Osteocyte (in vitro differentiated cells): Measurements from ENCODE around the gene TMCO4. TPM values are rescaled to one million over a fixed set of nuclear protein-coding genes. Genes with fewer than 3 reads are reported as not detected.

Source experiments
- DNase-seq: peaks from one replicate; pipeline ENCODE4 v3.0.0; 2021; ENCODE audit warnings: mixed read lengths; ENCODE audit not compliant: unreplicated experiment; ENCODE audit errors: extremely low spot score
- H3K27ac Mint-ChIP-seq: one replicate; pipeline ENCODE4 v1.8.0; 2021; ENCODE audit warnings: mild to moderate bottlenecking, mixed read lengths; ENCODE audit not compliant: unreplicated experiment
- H3K27me3 Mint-ChIP-seq: one replicate; pipeline ENCODE4 v1.8.0; 2021; ENCODE audit warnings: mixed read lengths; ENCODE audit not compliant: unreplicated experiment
- H3K36me3 Mint-ChIP-seq: one replicate; pipeline ENCODE4 v1.8.0; 2021; ENCODE audit warnings: mixed read lengths; ENCODE audit not compliant: unreplicated experiment
- H3K4me1 Mint-ChIP-seq: one replicate; pipeline ENCODE4 v1.8.0; 2021; ENCODE audit warnings: mixed read lengths; ENCODE audit not compliant: unreplicated experiment
- H3K4me3 Mint-ChIP-seq: one replicate; pipeline ENCODE4 v1.8.0; 2021; ENCODE audit warnings: mild to moderate bottlenecking, moderate library complexity, mixed read lengths; ENCODE audit not compliant: unreplicated experiment
- H3K9me3 Mint-ChIP-seq: one replicate; pipeline ENCODE4 v1.8.0; 2021; ENCODE audit warnings: mixed read lengths; ENCODE audit not compliant: unreplicated experiment
- total RNA-seq: library from RNA; stranded (reverse); gene quantifications from 2 replicates; pipeline ENCODE4 v1.2.1, GENCODE V29; 2021
- TF ChIP-seq, protein P1 (sequence below): fragments of 200-600 bp; sonication (generic); IDR thresholded peaks from 2 replicates; pipeline ENCODE4 v1.5.0; 2021; ENCODE audit warnings: antibody characterized with exemption, mild to moderate bottlenecking, moderate library complexity

The TMCO4 gene
- total RNA-seq, 1 donor from 2014 or later = 12.1 TPM

DNA sequence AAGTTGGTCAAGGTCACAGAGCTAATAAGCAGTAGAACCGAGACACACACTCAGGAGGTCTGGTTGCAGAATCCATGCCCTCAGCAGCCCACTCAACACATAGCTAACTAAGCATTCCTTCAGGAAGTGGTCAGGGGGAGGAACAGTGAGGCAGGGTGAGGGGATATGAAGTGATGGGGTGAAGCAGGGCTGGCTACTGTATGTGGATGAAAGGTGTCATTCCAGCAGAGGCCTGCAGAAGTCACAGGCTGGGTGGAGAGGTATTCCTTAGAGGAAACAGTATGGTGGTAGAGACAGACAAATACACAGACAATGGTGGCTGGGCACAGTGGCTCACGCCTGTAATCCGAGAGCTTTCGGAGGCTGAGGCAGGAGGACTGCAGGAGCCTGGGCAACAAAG, 14.1 kb downstream of the TMCO4 start:
- Mint-ChIP-seq H3K27me3 (no peaks in the 10 kb centered on the region), H3K9me3 (no peaks in the 10 kb centered on the region), H3K4me1 (peaks cover 3% of the 10 kb centered on the region), H3K4me3 (no peak overlapping the region), H3K36me3 (peaks cover 9% of the 10 kb centered on the region), H3K27ac (no peak overlapping the region)
- no peak for DNase-seq
- TF ChIP-seq, protein P1, sequence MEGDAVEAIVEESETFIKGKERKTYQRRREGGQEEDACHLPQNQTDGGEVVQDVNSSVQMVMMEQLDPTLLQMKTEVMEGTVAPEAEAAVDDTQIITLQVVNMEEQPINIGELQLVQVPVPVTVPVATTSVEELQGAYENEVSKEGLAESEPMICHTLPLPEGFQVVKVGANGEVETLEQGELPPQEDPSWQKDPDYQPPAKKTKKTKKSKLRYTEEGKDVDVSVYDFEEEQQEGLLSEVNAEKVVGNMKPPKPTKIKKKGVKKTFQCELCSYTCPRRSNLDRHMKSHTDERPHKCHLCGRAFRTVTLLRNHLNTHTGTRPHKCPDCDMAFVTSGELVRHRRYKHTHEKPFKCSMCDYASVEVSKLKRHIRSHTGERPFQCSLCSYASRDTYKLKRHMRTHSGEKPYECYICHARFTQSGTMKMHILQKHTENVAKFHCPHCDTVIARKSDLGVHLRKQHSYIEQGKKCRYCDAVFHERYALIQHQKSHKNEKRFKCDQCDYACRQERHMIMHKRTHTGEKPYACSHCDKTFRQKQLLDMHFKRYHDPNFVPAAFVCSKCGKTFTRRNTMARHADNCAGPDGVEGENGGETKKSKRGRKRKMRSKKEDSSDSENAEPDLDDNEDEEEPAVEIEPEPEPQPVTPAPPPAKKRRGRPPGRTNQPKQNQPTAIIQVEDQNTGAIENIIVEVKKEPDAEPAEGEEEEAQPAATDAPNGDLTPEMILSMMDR = no peak

DNA sequence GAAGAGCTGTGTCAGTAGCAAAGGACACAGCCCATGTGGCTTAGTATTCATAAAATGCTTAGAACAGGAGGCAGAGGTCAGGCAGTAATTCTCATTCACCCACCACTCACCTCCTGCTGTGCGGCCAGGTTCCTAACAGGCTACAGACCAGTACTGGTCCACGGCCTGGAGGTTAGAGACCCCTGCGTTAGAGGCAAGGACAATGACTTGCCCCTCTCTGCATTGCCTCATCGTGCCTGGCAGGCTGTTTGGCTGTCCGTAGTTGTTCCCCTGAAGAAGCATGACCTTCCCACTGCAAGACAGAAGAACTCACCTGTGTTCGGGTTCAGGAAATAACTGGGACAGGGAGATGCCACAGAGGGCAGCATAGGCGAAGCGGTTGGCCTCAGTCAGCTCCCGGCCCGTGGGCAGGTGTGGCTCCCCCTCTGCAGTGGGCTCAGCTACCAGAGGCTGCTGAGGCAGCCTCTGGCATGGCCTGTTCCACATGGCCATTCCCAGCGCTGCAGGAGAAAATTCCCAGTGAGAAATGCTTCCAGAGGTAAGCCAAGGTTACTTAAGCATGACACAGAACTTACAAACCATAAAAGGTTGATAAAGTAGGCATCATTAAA, 19.3 kb downstream of the TMCO4 start:
- Mint-ChIP-seq H3K27me3 (no peaks in the 10 kb centered on the region), H3K36me3 (peaks cover 27% of the 10 kb centered on the region), H3K4me3 (no peak overlapping the region)

DNA sequence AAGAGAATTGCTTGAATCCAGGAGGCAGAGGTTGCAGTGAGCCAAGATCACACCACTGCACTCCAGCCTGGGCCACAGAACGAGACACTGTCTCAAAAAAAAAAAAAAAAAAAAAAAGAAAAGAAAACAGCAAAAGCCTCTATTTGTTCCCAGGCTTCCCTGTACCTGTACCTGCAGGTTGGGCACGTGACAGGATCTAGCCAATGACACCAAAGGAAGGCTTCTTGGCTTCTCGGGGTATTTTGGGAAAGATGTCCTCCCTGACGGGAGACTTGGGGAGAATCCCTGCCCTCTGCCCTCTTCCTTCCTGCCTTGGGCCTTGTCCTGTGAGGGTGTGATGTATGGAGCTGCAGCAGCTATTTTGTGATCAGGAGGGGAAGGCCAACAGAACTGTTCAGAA, 22.8 kb downstream of the TMCO4 start:
- H3K4me3 Mint-ChIP-seq = no peak overlapping the region
- no peaks in the 10 kb centered on the region for H3K9me3 Mint-ChIP-seq
- TF ChIP-seq, protein P1 = no peak
- H3K4me1 Mint-ChIP-seq = no peaks in the 10 kb centered on the region
- no peak overlapping the region for H3K27ac Mint-ChIP-seq
- DNase-seq = no peak
- peaks cover 27% of the 10 kb centered on the region for H3K36me3 Mint-ChIP-seq
- H3K27me3 Mint-ChIP-seq = no peaks in the 10 kb centered on the region

More for the DNA sequence above, 19.3 kb downstream of the TMCO4 start:
- H3K4me1 Mint-ChIP-seq = peaks cover 2% of the 10 kb centered on the region
- no peaks in the 10 kb centered on the region for H3K9me3 Mint-ChIP-seq
- H3K27ac Mint-ChIP-seq = no peak overlapping the region
- DNase-seq = no peak
- TF ChIP-seq, protein P1 = no peak

DNA sequence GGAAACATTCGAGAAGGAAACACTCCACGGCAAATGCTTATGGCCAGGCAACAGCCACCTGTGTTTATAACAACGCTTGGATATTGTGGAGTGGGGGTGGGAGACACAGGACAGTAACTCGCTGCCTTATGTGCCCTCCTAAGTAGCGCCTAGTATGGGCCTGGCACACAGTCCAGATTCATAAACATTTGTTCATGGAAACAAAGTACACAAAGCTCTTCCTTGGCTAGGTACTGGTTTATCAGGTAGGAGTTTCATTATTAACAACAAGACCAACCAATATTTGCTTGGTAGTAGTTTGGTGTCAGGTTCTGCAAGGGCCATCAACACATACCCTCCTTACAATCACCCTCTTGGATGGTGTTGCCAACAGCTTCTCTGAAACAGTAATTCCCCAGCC, 23.4 kb downstream of the TMCO4 start:
- Mint-ChIP-seq H3K27ac (no peak overlapping the region), H3K36me3 (peaks cover 27% of the 10 kb centered on the region), H3K27me3 (no peaks in the 10 kb centered on the region), H3K4me1 (no peaks in the 10 kb centered on the region), H3K4me3 (no peak overlapping the region), H3K9me3 (no peaks in the 10 kb centered on the region)
- TF ChIP-seq, protein P1 = no peak
- no peak for DNase-seq

DNA sequence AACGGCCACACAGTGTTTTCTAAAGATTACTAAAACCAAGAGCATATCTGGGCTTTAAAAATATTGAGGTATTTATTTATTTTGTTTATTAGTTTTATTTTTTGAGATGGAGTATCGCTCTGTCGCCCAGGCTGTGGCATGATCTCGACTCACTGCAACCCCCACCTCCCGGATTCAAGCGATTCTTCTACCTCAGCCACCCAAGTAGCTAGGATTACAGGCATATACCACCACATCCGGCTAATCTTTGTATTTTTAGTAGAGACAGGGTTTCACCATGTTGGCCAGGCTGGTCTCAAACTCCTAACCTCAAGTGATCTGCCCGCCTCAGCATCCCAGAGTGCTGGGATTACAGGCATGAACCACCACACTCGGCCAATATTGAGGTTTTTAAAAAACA, 23.9 kb downstream of the TMCO4 start:
- TF ChIP-seq, protein P1 = no peak
- DNase-seq = no peak
- no peaks in the 10 kb centered on the region for H3K27me3 Mint-ChIP-seq
- H3K9me3 Mint-ChIP-seq = no peaks in the 10 kb centered on the region
- no peak overlapping the region for H3K4me3 Mint-ChIP-seq
- H3K36me3 Mint-ChIP-seq = peaks cover 27% of the 10 kb centered on the region
- H3K4me1 Mint-ChIP-seq = no peaks in the 10 kb centered on the region
- H3K27ac Mint-ChIP-seq = no peak overlapping the region
